HG02840 (cell line): ENCODE results near the gene ULK1.
"Not testable (repeated sequence)": the region's sequence is repeated elsewhere in the genome, so short reads cannot be mapped to it uniquely, and the experiment has no call there.

Experiments
- ATAC-seq: cut with Tn5 transposase; IDR thresholded peaks from one replicate; pipeline ENCODE4 v1.9.1; 2021; ENCODE audit warnings: mild to moderate bottlenecking, moderate library complexity, moderate number of reproducible peaks; ENCODE audit not compliant: unreplicated experiment, low FRiP score

Gene ULK1

GRCh38 chr12:131940141-131940547 lies 45.7 kb downstream of the ULK1 start:
- no peak for ATAC-seq

GRCh38 chr12:131941116-131941986 lies 46.9 kb downstream of the ULK1 start:
- no peak for ATAC-seq

- ATAC-seq: no peak
Observed at GRCh38 chr12:131941987-131942341, 47.5 kb downstream of the ULK1 start.

- no peak for ATAC-seq
Observed at GRCh38 chr12:131942671-131943070, 48.2 kb downstream of the ULK1 start.

GRCh38 chr12:131943389-131943788 lies 49.0 kb downstream of the ULK1 start:
- no peak for ATAC-seq

GRCh38 chr12:131943876-131944275 lies 49.5 kb downstream of the ULK1 start:
- ATAC-seq: no peak

GRCh38 chr12:131944601-131945251 lies 50.3 kb downstream of the ULK1 start:
- ATAC-seq: no peak

- no peak for ATAC-seq
Observed at GRCh38 chr12:131946757-131947156, 52.3 kb downstream of the ULK1 start.

GRCh38 chr12:131947482-131948027 lies 53.1 kb downstream of the ULK1 start:
- no peak for ATAC-seq

GRCh38 chr12:131948166-131948712 lies 53.8 kb downstream of the ULK1 start:
- ATAC-seq: no peak

- ATAC-seq: not testable (repeated sequence)
Observed at GRCh38 chr12:131948713-131949430, 54.5 kb downstream of the ULK1 start.

- ATAC-seq: peak; percentile 83
Observed at GRCh38 chr12:131949431-131950181, 55.2 kb downstream of the ULK1 start, which contains the start of gene EP400. TSS of gene EP400 (plus strand) at chr12:131949942. CDS start at chr12:131960620, 10,678 bp downstream.

GRCh38 chr12:131950182-131950913 lies 55.9 kb downstream of the ULK1 start:
- ATAC-seq: peak; percentile 31

GRCh38 chr12:131953810-131954209 lies 59.4 kb downstream of the ULK1 start:
- ATAC-seq: not testable (repeated sequence)

GRCh38 chr12:131954460-131954859 lies 60.0 kb downstream of the ULK1 start:
- not testable (repeated sequence) for ATAC-seq

GRCh38 chr12:131959116-131959515 lies 64.7 kb downstream of the ULK1 start:
- no peak for ATAC-seq

- ATAC-seq: no peak
Observed at GRCh38 chr12:131959641-131960589, 65.5 kb downstream of the ULK1 start.
